Right lobe of liver (tissue), 4 donors: ENCODE results near the gene ITSN1.

Source experiments
- CTCF ChIP-seq, 4 donors: fragments of 200-600 bp in 3 of 4; fragments of 450-650 bp in 1 of 4; IDR thresholded peaks; one replicate each; pipeline versions ENCODE4 v1.5.1 to v1.8.0; 2016 to 2022; ENCODE audit warnings: antibody characterized with exemption in 4 of 4, mild to moderate bottlenecking in 2 of 4
- POLR2A ChIP-seq: fragments of 450-650 bp; IDR thresholded peaks from one replicate; pipeline ENCODE4 v1.6.1; 2017; ENCODE audit warnings: antibody characterized with exemption, mild to moderate bottlenecking
- donor health status: DM: no; HTN: no; CAD: no.
- donor health status: DM: no; HTN: no; CAD: no.
- donor health status: DM: no; HTN: yes; CAD: no.

GRCh38 chr21:33695813-33696212, 53.5 kb downstream of the ITSN1 start:
- TF ChIP-seq CTCF (IDR thresholded peaks at IDR 0.05) (no peak), POLR2A (no peak)
